SK-N-SH (cell line): ENCODE data around the gene BAIAP2L2. TPM values are rescaled to one million over a fixed set of nuclear protein-coding genes. Genes with fewer than 3 reads are reported as not detected.

Source experiments
- CTCF ChIA-PET: fragments of 300-600, 350-600 bp; formaldehyde crosslinking; extraction: SDS; loops from one replicate; lab custom pipeline; 2021; lab: Yijun Ruan, JAX
- POLR2A ChIA-PET: fragments of 350-600 bp; sonication (Branson Sonifier 250); formaldehyde crosslinking; extraction: SDS; loops from one replicate; lab custom pipeline; 2020; ENCODE audit warnings: antibody characterized with exemption, inconsistent platforms; lab: Yijun Ruan, JAX
- DNase-seq: peaks from one replicate; pipeline ENCODE4 v3.0.0; 2012
- H2AFZ ChIP-seq: fragments of 200-600 bp; sonication (generic); 2 replicates; pipeline ENCODE4 v1.8.1; 2016; ENCODE audit warnings: antibody characterized with exemption, mild to moderate bottlenecking, low read depth
- H3F3A ChIP-seq: fragments of 200-600 bp; sonication (generic); replicated peaks from 2 replicates; pipeline ENCODE3; 2016; ENCODE audit warnings: antibody characterized with exemption, mild to moderate bottlenecking; ENCODE audit not compliant: insufficient read depth
- H3K27ac ChIP-seq, 2 experiments: fragments of 200-500 bp in 1 of 2; fragments of 200-600 bp in 1 of 2; sonication (Bioruptor generic) in 1 of 2; sonication (generic), shearing (Covaris generic) in 1 of 2; 2 replicates each; pipeline versions ENCODE4 v1.5.1 to v1.6.1; 2014 to 2016; ENCODE audit warnings: low read depth in 2 of 2, inconsistent platforms in 1 of 2, low read length in 1 of 2, mild to moderate bottlenecking in 1 of 2, mixed read lengths in 1 of 2
- H3K27me3 ChIP-seq: fragments of 200-600 bp; sonication (generic), shearing (Covaris generic); 2 replicates; pipeline ENCODE4 v1.6.1; 2016; ENCODE audit warnings: mixed run types; ENCODE audit not compliant: insufficient read depth
- H3K36me3 ChIP-seq, 2 experiments: fragments of 200-500 bp in 1 of 2; fragments of 200-600 bp in 1 of 2; sonication (Bioruptor generic) in 1 of 2; sonication (generic) in 1 of 2; replicated peaks in 1 of 2; 2 replicates each; pipeline versions ENCODE3 to v1.5.1; 2014 to 2016; ENCODE audit warnings: low read length in 1 of 2, mild to moderate bottlenecking in 1 of 2; ENCODE audit not compliant: insufficient read depth in 2 of 2, control insufficient read depth in 1 of 2
- H3K4me1 ChIP-seq, 2 experiments: fragments of 200-500 bp in 1 of 2; fragments of 200-600 bp in 1 of 2; sonication (Bioruptor generic) in 1 of 2; sonication (generic), shearing (Covaris generic) in 1 of 2; 2 replicates each; pipeline versions ENCODE4 v1.5.1 to v1.6.1; 2014 to 2016; ENCODE audit warnings: low read depth in 1 of 2, low read length in 1 of 2, mixed run types in 1 of 2; ENCODE audit not compliant: insufficient read depth in 2 of 2, control insufficient read depth in 1 of 2
- H3K4me2 ChIP-seq: fragments of 200-600 bp; sonication (generic), shearing (Covaris generic); 2 replicates; pipeline ENCODE4 v1.6.1; 2017; ENCODE audit warnings: mixed run types
- H3K4me3 ChIP-seq, 2 experiments: fragments of 200-500 bp in 1 of 2; fragments of 200-600 bp in 1 of 2; sonication (Bioruptor generic) in 1 of 2; sonication (generic), shearing (Covaris generic) in 1 of 2; 2 replicates each; pipeline versions ENCODE4 v1.5.1 to v1.8.1; 2014 to 2016; ENCODE audit warnings: low read depth in 2 of 2, inconsistent platforms in 1 of 2, low read length in 1 of 2, mild to moderate bottlenecking in 1 of 2, mixed read lengths in 1 of 2, moderate library complexity in 1 of 2
- H3K79me2 ChIP-seq: fragments of 200-600 bp; sonication (generic); 2 replicates; pipeline ENCODE4 v1.8.1; 2017; ENCODE audit warnings: mild to moderate bottlenecking; ENCODE audit not compliant: insufficient read depth
- H3K9ac ChIP-seq: fragments of 200-600 bp; sonication (generic); 2 replicates; pipeline ENCODE4 v1.6.1; 2017; ENCODE audit warnings: mixed run types
- H3K9me2 ChIP-seq: fragments of 200-600 bp; sonication (generic); 2 replicates; pipeline ENCODE4 v1.6.1; 2017; ENCODE audit warnings: mixed run types
- H3K9me3 ChIP-seq: fragments of 200-600 bp; sonication (generic); 2 replicates; pipeline ENCODE4 v1.6.1; 2017; ENCODE audit warnings: mixed run types, mild to moderate bottlenecking, moderate library complexity
- H4K20me1 ChIP-seq: fragments of 200-600 bp; sonication (generic); 2 replicates; pipeline ENCODE4 v1.6.1; 2017; ENCODE audit warnings: mild to moderate bottlenecking, mixed run types; ENCODE audit not compliant: insufficient read depth
- ELF1 ChIP-seq: IDR thresholded peaks from 2 replicates; pipeline ENCODE4 v1.4.0; 2012
- EP300 ChIP-seq, 2 experiments: IDR thresholded peaks; 2 replicates each; pipeline versions ENCODE4 v1.4.0 to v1.6.1; 2012; ENCODE audit warnings: borderline replicate concordance in 1 of 2, low read depth in 1 of 2, low read length in 1 of 2
- EZH2phosphoT487 ChIP-seq: fragments of 200-600 bp; sonication (generic); IDR thresholded peaks from 2 replicates; pipeline ENCODE4 v1.6.1; 2017; ENCODE audit warnings: low read depth, mixed run types, mild to moderate bottlenecking, antibody characterized with exemption, moderate library complexity, borderline replicate concordance
- GATA2 ChIP-seq: sonication (generic); formaldehyde crosslinking; IDR thresholded peaks from 2 replicates; pipeline ENCODE4 v1.5.0; 2020; ENCODE audit warnings: mild to moderate bottlenecking, missing genetic modification reagents
- JUND ChIP-seq: IDR thresholded peaks from 2 replicates; pipeline ENCODE4 v1.4.0; 2012
- MEF2A ChIP-seq: IDR thresholded peaks from 2 replicates; pipeline ENCODE4 v1.4.0; 2012; ENCODE audit warnings: low read depth, borderline replicate concordance
- MXI1 ChIP-seq: IDR thresholded peaks from 2 replicates; pipeline ENCODE4 v1.6.1; 2012; ENCODE audit warnings: mild to moderate bottlenecking, low read depth, low read length, improper control_type of control experiment
- NRF1 ChIP-seq: IDR thresholded peaks from 2 replicates; pipeline ENCODE4 v1.6.1; 2012; ENCODE audit warnings: low read depth, mild to moderate bottlenecking, low read length
- POLR2AphosphoS5 ChIP-seq: IDR thresholded peaks from 2 replicates; pipeline ENCODE4 v1.6.1; 2012; ENCODE audit warnings: low read depth, low read length
- RCOR1 ChIP-seq: fragments of 150-350 bp; IDR thresholded peaks from 2 replicates; pipeline ENCODE4 v1.6.1; 2017; ENCODE audit warnings: antibody characterized with exemption, low read length
- SIN3A ChIP-seq: IDR thresholded peaks from 2 replicates; pipeline ENCODE4 v1.6.1; 2012; ENCODE audit warnings: low read depth, mild to moderate bottlenecking, low read length, moderate library complexity, borderline replicate concordance
- TCF12 ChIP-seq: IDR thresholded peaks from 2 replicates; pipeline ENCODE4 v1.4.0; 2012
- TEAD4 ChIP-seq: IDR thresholded peaks from 2 replicates; pipeline ENCODE4 v1.4.0; 2012; ENCODE audit warnings: mild to moderate bottlenecking, borderline replicate concordance; ENCODE audit not compliant: insufficient read depth
- YY1 ChIP-seq: IDR thresholded peaks from 2 replicates; pipeline ENCODE4 v1.4.0; 2012; ENCODE audit warnings: low read depth, mild to moderate bottlenecking
- WGBS: methylation state at CpG from one replicate; pipeline ENCODE4 v1.1.6; 2017; ENCODE audit warnings: low lambda C conversion rate; 5-methylcytosine and 5-hydroxymethylcytosine counted together
- polyA plus RNA-seq, 3 experiments: library from polyadenylated mRNA; depleted of rRNA; stranded (reverse); fragments of >200 nt; gene quantifications; 2 replicates each; pipeline ENCODE4 v1.2.3, GENCODE V29; 2012
- TF ChIP-seq, protein P1 (sequence below): IDR thresholded peaks from 2 replicates; pipeline ENCODE4 v1.4.0; 2012; ENCODE audit warnings: low read depth, borderline replicate concordance

Gene BAIAP2L2
- polyA plus RNA-seq, 1 of the 3 experiments (the other 2 are of a cell fraction) = 0.16 TPM

DNA sequence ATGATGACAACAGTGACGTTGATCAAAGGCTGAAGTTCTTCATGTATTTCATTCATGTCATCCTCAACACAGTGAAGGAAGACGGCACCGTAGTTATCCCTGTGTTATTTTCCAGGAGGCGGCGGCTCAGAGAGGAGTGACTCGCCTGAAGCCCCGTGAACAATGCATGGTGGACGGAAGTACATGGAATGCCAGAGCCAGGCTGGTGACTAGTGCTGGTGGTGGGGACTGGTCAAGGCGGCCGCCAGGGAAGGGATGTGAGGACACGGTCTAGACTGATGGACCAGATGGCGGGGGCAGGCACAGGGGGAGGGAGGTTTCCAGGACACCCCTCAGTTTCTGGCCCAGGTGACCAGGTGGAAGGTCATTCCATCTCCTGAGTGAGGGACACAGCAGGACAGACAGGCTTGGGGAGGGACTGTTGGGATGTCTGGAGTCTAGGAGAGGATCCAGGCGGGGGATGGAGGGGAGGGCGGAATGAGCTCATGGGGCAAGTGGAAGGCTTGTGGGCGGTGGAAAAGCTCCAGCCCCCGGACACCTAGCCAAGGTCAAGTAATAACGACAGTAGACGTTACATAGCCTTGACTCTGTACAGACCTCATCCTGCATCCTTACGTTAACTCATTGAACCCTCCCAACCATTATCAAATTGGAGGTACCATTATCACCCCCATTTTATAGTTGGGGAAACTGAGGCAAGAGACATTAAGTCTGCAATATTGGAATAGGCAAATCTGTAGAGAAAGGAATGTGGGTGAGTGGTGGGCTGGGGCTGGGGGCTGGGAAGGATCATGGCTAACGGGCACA is 69.3 kb downstream of the BAIAP2L2 start:
- Histone ChIP-seq H3K9ac (no peak overlapping the region), H3K9me3 (no peaks in the 10 kb centered on the region), H3K4me1 (no peaks in the 10 kb centered on the region), H3F3A (no peaks in the 10 kb centered on the region), H3K4me3 (no peak overlapping the region), H4K20me1 (no peaks in the 10 kb centered on the region), H2AFZ (no peak overlapping the region), H3K9me2 (no peaks in the 10 kb centered on the region), H3K79me2 (no peaks in the 10 kb centered on the region), H3K27me3 (no peaks in the 10 kb centered on the region), H3K4me2 (no peak overlapping the region), H3K36me3 (no peaks in the 10 kb centered on the region), H3K27ac (no peak overlapping the region)
- TF ChIP-seq YY1 (no peak), GATA2 (no peak), MXI1 (no peak), JUND (no peak), ELF1 (no peak), POLR2AphosphoS5 (no peak), EZH2phosphoT487 (no peak), NRF1 (no peak), RCOR1 (no peak), SIN3A (no peak), MEF2A (no peak), TCF12 (no peak), EP300 (IDR thresholded peaks at IDR 0.05; ENCODE audit: borderline replicate concordance in 1 of 2, low read depth in 1 of 2, low read length in 1 of 2) (no peak), TEAD4 (no peak)
- TF ChIP-seq, protein P1, sequence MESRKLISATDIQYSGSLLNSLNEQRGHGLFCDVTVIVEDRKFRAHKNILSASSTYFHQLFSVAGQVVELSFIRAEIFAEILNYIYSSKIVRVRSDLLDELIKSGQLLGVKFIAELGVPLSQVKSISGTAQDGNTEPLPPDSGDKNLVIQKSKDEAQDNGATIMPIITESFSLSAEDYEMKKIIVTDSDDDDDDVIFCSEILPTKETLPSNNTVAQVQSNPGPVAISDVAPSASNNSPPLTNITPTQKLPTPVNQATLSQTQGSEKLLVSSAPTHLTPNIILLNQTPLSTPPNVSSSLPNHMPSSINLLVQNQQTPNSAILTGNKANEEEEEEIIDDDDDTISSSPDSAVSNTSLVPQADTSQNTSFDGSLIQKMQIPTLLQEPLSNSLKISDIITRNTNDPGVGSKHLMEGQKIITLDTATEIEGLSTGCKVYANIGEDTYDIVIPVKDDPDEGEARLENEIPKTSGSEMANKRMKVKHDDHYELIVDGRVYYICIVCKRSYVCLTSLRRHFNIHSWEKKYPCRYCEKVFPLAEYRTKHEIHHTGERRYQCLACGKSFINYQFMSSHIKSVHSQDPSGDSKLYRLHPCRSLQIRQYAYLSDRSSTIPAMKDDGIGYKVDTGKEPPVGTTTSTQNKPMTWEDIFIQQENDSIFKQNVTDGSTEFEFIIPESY = no peak
- WGBS = 82% methylated on average over 11 of the region's 20 CpGs
- DNase-seq = no peak
- POLR2A ChIA-PET = no interaction called here
- CTCF ChIA-PET = interaction anchor here (1.1 to 2.4 kb wide), 2 partner anchors 11 to 546 kb away, joined by 3 to 8 read pairs; no protein-coding TSS in a partner anchor
